GM13976 (cell line): Measurements from ENCODE around the gene CHD3.
A peak's percentile ranks its signal among the peaks of the same experiment; 100 is the strongest.

Experiments
- DNase-seq: peaks from one replicate; pipeline ENCODE4 v3.0.0; 2012; ENCODE audit warnings: low spot score
- in situ Hi-C: fragments of 300-500 bp; cut with MboI; formaldehyde crosslinking; loops from one replicate; pipeline ENCODE4 v1.12.0; 2022; ENCODE audit warnings: low sequenced_read_pairs, mixed read lengths, inconsistent platforms; ENCODE audit not compliant: unreplicated experiment
- TF ChIP-seq, protein P1 (sequence below): IDR thresholded peaks from 2 replicates; pipeline ENCODE4 v1.5.1; 2012; ENCODE audit warnings: borderline replicate concordance, mild to moderate bottlenecking; ENCODE audit not compliant: insufficient read depth; ENCODE audit errors: extremely low read depth, missing control alignments, control extremely low read depth

Gene CHD3

DNA sequence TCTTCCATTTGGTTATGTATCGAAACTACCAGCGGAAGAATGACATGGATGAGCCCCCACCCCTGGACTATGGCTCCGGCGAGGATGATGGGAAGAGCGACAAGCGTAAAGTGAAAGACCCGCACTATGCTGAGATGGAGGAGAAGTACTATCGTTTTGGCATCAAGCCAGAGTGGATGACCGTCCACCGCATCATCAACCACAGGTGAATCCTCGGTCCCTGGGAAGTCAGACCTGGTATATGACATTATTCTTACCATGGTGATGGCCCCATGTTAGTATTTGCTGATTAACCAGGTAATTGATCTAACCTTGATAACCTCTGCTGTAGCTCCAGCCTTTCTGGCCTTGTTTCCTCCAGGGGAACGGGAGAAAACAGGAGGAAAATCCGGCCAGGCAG is 8.5 kb downstream of the CHD3 start:
- DNase-seq: no peak
- TF ChIP-seq, protein P1, sequence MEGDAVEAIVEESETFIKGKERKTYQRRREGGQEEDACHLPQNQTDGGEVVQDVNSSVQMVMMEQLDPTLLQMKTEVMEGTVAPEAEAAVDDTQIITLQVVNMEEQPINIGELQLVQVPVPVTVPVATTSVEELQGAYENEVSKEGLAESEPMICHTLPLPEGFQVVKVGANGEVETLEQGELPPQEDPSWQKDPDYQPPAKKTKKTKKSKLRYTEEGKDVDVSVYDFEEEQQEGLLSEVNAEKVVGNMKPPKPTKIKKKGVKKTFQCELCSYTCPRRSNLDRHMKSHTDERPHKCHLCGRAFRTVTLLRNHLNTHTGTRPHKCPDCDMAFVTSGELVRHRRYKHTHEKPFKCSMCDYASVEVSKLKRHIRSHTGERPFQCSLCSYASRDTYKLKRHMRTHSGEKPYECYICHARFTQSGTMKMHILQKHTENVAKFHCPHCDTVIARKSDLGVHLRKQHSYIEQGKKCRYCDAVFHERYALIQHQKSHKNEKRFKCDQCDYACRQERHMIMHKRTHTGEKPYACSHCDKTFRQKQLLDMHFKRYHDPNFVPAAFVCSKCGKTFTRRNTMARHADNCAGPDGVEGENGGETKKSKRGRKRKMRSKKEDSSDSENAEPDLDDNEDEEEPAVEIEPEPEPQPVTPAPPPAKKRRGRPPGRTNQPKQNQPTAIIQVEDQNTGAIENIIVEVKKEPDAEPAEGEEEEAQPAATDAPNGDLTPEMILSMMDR: no peak
- in situ Hi-C loops: no loop called here

DNA sequence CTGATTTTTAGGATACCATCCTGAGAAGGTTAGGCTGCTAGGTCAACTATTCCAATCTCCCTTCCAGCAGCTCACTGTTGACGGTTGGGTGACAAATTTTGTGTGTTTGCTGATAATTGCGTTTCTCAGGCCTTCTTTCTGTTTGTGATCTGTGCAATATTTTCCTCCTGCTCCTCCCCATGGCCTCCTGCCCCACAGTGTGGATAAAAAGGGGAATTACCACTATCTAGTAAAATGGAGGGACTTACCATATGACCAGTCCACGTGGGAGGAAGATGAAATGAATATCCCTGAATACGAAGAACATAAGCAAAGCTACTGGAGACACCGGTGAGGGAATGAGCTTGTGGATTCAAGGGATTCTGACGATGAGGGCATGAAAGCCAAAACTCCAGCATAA is 9.2 kb downstream of the CHD3 start:
- TF ChIP-seq, protein P1: peak; percentile 15
- DNase-seq: no peak
- in situ Hi-C loops: no loop called here

DNA sequence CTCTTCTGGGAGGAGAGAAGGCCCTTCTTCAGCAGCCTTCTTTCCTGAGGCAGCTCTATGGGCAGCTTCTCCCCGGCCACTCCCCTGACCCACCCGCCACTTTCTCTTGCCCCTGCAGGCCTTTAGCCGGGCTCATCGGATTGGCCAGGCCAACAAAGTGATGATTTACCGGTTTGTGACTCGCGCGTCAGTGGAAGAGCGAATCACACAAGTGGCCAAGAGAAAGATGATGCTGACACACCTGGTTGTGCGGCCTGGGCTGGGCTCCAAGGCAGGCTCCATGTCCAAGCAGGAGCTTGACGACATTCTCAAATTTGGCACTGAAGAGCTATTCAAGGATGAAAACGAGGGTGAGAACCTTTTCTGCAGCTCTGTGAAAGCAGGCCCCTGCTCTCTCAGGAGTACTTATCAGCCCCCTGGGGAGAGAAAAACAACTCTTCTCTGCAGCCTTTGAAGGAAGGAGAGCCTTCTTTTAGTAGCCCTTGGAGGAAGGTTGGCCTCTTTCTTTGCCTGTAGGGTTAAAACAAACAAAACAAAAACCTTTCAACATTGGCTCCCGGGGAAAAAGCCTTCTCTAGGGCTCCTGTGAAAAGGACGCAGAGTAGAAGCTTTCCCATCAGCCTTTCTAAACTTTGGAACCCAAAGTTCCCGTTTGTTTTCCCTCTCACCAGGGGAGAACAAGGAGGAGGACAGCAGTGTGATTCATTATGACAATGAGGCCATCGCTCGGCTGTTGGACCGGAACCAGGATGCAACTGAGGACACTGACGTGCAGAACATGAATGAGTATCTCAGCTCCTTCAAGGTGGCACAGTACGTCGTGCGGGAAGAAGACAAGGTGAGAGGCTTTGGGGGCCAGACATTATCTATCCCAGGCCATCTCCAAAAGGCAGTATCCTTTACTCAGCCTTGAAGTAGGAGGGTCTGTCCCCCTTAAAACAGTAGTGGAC is 14.8 kb downstream of the CHD3 start:
- TF ChIP-seq, protein P1: no peak

DNA sequence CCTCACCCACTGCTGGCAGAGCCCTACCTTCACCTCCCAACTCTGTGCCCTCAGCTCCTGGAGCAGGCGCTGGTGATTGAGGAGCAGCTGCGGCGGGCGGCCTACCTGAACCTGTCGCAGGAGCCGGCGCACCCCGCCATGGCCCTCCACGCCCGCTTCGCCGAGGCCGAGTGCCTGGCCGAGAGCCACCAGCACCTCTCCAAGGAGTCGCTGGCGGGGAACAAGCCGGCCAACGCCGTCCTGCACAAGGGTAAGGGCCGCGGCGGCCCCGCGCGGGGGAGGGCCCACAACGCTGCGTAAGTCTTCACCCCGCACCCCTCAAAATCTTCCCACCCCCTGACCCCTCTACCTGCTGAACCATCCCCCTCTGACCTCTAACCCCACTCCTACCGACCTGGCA is 20.5 kb downstream of the CHD3 start:
- in situ Hi-C loops: no loop called here
- TF ChIP-seq, protein P1: no peak
- no peak for DNase-seq

More for the DNA sequence above, 14.8 kb downstream of the CHD3 start:
- in situ Hi-C loops: no loop called here
- no peak for DNase-seq

DNA sequence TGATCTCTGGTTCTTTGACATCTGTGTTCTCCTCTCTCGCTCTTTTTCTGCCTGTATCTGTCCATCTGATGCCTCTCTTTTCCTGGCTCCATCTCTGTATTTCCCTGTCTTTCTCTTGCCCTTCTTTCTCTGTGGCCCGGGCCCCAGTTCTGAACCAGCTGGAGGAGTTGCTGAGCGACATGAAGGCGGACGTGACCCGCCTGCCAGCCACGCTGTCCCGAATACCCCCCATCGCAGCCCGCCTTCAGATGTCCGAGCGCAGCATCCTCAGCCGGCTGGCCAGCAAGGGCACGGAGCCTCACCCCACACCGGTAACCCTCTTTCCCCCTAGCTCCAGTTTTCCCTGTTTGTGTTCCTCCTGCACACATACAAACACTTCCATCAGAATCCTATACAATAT is 21.7 kb downstream of the CHD3 start:
- in situ Hi-C loops: loop anchor here (5.0 kb wide), 1 partner anchor 77 kb away; no protein-coding TSS in a partner anchor
- no peak for DNase-seq
- TF ChIP-seq, protein P1: no peak

DNA sequence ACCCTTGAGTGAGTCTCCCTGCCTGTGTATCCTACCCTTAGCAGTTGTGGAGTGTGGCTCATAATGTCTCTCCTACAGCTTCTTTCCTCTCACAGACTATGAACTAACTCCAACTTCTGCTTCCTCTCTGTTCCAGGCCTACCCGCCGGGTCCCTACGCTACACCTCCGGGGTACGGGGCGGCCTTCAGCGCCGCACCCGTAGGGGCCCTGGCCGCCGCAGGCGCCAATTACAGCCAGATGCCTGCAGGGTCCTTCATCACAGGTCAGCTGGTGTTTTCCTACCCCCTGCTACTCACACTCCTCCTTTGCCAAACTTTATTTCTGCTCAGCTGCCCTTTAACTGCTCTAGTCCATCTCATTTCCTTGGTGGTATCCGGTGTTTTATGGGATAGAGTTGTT is 22.1 kb downstream of the CHD3 start:
- TF ChIP-seq, protein P1: no peak
- DNase-seq: no peak
- in situ Hi-C loops: loop anchor here (5.0 kb wide), 1 partner anchor 77 kb away; no protein-coding TSS in a partner anchor

DNA sequence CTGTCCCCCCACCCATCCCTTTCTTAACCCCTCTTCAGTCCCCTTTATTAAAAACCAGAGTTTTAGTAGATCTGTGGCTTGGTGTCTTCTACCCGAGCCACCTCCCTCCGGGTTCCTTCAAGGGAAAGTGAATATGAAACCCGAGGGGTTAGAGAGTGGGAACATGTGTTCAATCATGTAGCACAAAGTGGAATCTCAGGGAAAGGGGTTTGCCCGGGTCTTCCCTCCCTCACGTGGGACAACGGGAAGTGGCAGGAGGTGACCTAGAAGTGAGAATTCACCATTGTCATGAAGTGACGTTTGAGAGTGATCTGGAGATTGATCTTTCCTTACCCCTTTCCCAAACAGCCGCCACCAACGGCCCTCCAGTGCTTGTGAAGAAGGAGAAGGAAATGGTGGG is 22.5 kb downstream of the CHD3 start:
- no peak for DNase-seq
- in situ Hi-C loops: loop anchor here (5.0 kb wide), 1 partner anchor 76 kb away; no protein-coding TSS in a partner anchor
- TF ChIP-seq, protein P1: no peak
